Neuronal stem cell (in vitro differentiated cells): ENCODE data around the gene TUBE1.

Experiments
- DNase-seq: peaks from one replicate; pipeline ENCODE4 v3.0.0-alpha.2; 2013; ENCODE audit warnings: low spot score
- H2AFZ ChIP-seq: one replicate; pipeline ENCODE4 v1.6.1; 2013; ENCODE audit warnings: mild to moderate bottlenecking, low read length, inconsistent platforms
- H2AK5ac ChIP-seq: 2 replicates; pipeline ENCODE4 v1.6.1; 2013; ENCODE audit warnings: low read depth, mild to moderate bottlenecking, inconsistent platforms, low read length, moderate library complexity, mixed read lengths
- H2BK120ac ChIP-seq: 2 replicates; pipeline ENCODE4 v1.6.1; 2013; ENCODE audit warnings: low read depth, mild to moderate bottlenecking, inconsistent platforms, low read length, moderate library complexity, mixed read lengths
- H2BK12ac ChIP-seq: one replicate; pipeline ENCODE4 v1.6.1; 2013; ENCODE audit warnings: low read length, inconsistent platforms
- H2BK15ac ChIP-seq: 2 replicates; pipeline ENCODE4 v1.6.1; 2013; ENCODE audit warnings: mild to moderate bottlenecking, low read length, inconsistent platforms, mixed read lengths
- H2BK5ac ChIP-seq: one replicate; pipeline ENCODE4 v1.6.1; 2013; ENCODE audit warnings: inconsistent platforms, mild to moderate bottlenecking, low read length, moderate library complexity
- H3K14ac ChIP-seq: one replicate; pipeline ENCODE4 v1.6.1; 2013; ENCODE audit warnings: low read length, inconsistent platforms
- H3K18ac ChIP-seq: 2 replicates; pipeline ENCODE4 v1.6.1; 2013; ENCODE audit warnings: low read length, inconsistent platforms
- H3K23ac ChIP-seq: 2 replicates; pipeline ENCODE4 v1.6.1; 2013; ENCODE audit warnings: low read depth, mild to moderate bottlenecking, mixed read lengths, low read length, inconsistent platforms; ENCODE audit not compliant: poor library complexity
- H3K27ac ChIP-seq: replicated peaks from 3 replicates; pipeline ENCODE4 v1.5.1; 2013; ENCODE audit warnings: low read length, inconsistent platforms
- H3K27me3 ChIP-seq, 3 experiments: 2 replicates each; pipeline ENCODE4 v1.6.1; 2013; ENCODE audit warnings: low read length in 3 of 3, mild to moderate bottlenecking in 2 of 3, inconsistent platforms in 1 of 3, low read depth in 1 of 3, mixed read lengths in 1 of 3, moderate library complexity in 1 of 3; ENCODE audit not compliant: control insufficient read depth in 3 of 3, insufficient read depth in 3 of 3
- H3K36me3 ChIP-seq, 2 donors: replicated peaks in 1 of 2; 2 replicates each; pipeline ENCODE4 v1.6.1; 2013; ENCODE audit warnings: low read length in 2 of 2; ENCODE audit not compliant: control insufficient read depth in 2 of 2, insufficient read depth in 2 of 2
- H3K4ac ChIP-seq: 2 replicates; pipeline ENCODE4 v1.6.1; 2013; ENCODE audit warnings: inconsistent platforms, mild to moderate bottlenecking, low read length, moderate library complexity
- H3K4me1 ChIP-seq, 2 donors: 1 replicate in 1 of 2; 2 replicates in 1 of 2; pipeline ENCODE4 v1.6.1; 2013; ENCODE audit warnings: low read length in 2 of 2, low read depth in 1 of 2; ENCODE audit not compliant: control insufficient read depth in 2 of 2, insufficient read depth in 1 of 2
- H3K4me2 ChIP-seq: one replicate; pipeline ENCODE4 v1.6.1; 2013; ENCODE audit warnings: mild to moderate bottlenecking, low read length, inconsistent platforms; ENCODE audit not compliant: insufficient read depth, poor library complexity, severe bottlenecking
- H3K4me3 ChIP-seq, 2 donors: 2 replicates each; pipeline ENCODE4 v1.5.1; 2013; ENCODE audit warnings: low read length in 2 of 2, mild to moderate bottlenecking in 2 of 2, inconsistent platforms in 1 of 2, moderate library complexity in 1 of 2
- H3K79me1 ChIP-seq: one replicate; pipeline ENCODE4 v1.6.1; 2013; ENCODE audit warnings: low read depth, mild to moderate bottlenecking, inconsistent platforms, low read length, moderate library complexity
- H3K9ac ChIP-seq: one replicate; pipeline ENCODE4 v1.6.1; 2013; ENCODE audit warnings: mild to moderate bottlenecking, low read depth, low read length, inconsistent platforms; ENCODE audit not compliant: poor library complexity
- H3K9me3 ChIP-seq, 2 donors: replicated peaks in 1 of 2; 2 replicates each; pipeline versions ENCODE3 to v1.6.1; 2013; ENCODE audit warnings: low read length in 2 of 2, mild to moderate bottlenecking in 2 of 2, inconsistent platforms in 1 of 2, low read depth in 1 of 2, mixed read lengths in 1 of 2, moderate library complexity in 1 of 2; ENCODE audit not compliant: control insufficient read depth in 2 of 2, insufficient read depth in 1 of 2
- H4K8ac ChIP-seq: one replicate; pipeline ENCODE4 v1.6.1; 2013; ENCODE audit warnings: low read depth, mild to moderate bottlenecking, inconsistent platforms, low read length, moderate library complexity
- H4K91ac ChIP-seq: one replicate; pipeline ENCODE4 v1.6.1; 2013; ENCODE audit warnings: low read length, low read depth, mild to moderate bottlenecking, inconsistent platforms; ENCODE audit not compliant: poor library complexity
- WGBS, 2 donors: extraction: QIAGEN DNeasy Blood & Tissue Kit; methylation state at CpG; one replicate each; pipeline ENCODE4 v1.1.7; 2013; ENCODE audit warnings: missing lambda C conversion rate in 2 of 2, mixed read lengths in 1 of 2; ENCODE audit not compliant: insufficient read length in 2 of 2, insufficient replicate concordance in 1 of 2; ENCODE audit errors: extremely low coverage in 2 of 2; 5-methylcytosine and 5-hydroxymethylcytosine counted together

Gene TUBE1

GRCh38 chr6:112033791-112034615, 53.3 kb downstream of the TUBE1 start:
- H3K79me1 ChIP-seq: no peaks in the 10 kb centered on the region
- no CpG with 5 or more reads among the region's 6 CpGs for WGBS, 2 donors

DNA sequence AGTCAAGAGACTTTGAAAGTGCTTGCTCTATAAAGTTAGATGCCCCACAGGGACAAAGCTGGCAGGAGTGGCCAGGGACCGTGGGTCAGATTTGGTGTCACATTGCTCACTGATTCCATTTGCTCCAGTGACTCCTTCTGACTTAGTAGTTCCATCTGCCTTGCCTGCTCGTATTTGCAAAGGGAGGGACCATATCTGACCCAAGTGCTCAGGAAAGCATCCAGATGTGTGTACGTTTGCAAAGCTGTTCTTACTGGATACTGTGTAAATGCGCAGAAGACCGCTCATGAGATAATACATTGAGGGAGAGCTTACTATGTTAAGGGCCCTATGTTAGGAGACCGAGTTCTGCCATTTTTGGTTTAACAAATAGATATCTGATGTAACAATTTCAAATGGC, 54.6 kb downstream of the TUBE1 start:
- no peak overlapping the region for H2BK120ac ChIP-seq
- H2AK5ac ChIP-seq: no peak overlapping the region
- no peak overlapping the region for H2BK12ac ChIP-seq
- no peak overlapping the region for H2BK15ac ChIP-seq
- no peak overlapping the region for H3K27ac ChIP-seq
- DNase-seq: no peak
- no peak overlapping the region for H3K4ac ChIP-seq
- H3K14ac ChIP-seq: no peak overlapping the region
- H4K8ac ChIP-seq: no peak overlapping the region
- H3K4me1 ChIP-seq: peaks cover 2 to 6% of the 10 kb centered on the region in 2 donors
- H3K23ac ChIP-seq: no peak overlapping the region
- H3K18ac ChIP-seq: no peak overlapping the region
- no peak overlapping the region for H3K9ac ChIP-seq
- no peak overlapping the region for H3K4me2 ChIP-seq
- no peak overlapping the region for H4K91ac ChIP-seq
- no CpG with 5 or more reads among the region's 6 CpGs for WGBS, 2 donors
- H3K36me3 ChIP-seq: no peaks in the 10 kb centered on the region
- H3K9me3 ChIP-seq: no peaks in the 10 kb centered on the region
- H3K4me3 ChIP-seq: no peak overlapping the region
- no peaks in the 10 kb centered on the region for H3K27me3 ChIP-seq
- no peak overlapping the region for H2BK5ac ChIP-seq
- no peaks in the 10 kb centered on the region for H3K79me1 ChIP-seq
- H2AFZ ChIP-seq: no peak overlapping the region

More at GRCh38 chr6:112033791-112034615, 53.3 kb downstream of the TUBE1 start:
- Histone ChIP-seq H3K4me2 (no peak overlapping the region), H3K4me1 (peaks cover 2 to 9% of the 10 kb centered on the region in 2 donors), H2BK5ac (no peak overlapping the region), H2BK120ac (no peak overlapping the region), H4K8ac (no peak overlapping the region), H3K36me3 (no peaks in the 10 kb centered on the region), H3K9me3 (no peaks in the 10 kb centered on the region), H3K9ac (no peak overlapping the region), H3K14ac (no peak overlapping the region), H3K18ac (no peak overlapping the region), H2AK5ac (no peak overlapping the region), H2BK15ac (no peak overlapping the region), H2BK12ac (no peak overlapping the region), H3K27me3 (no peaks in the 10 kb centered on the region), H3K4me3 (no peak overlapping the region), H4K91ac (no peak overlapping the region), H3K23ac (no peak overlapping the region), H2AFZ (peak overlapping the region; percentile 31), H3K27ac (no peak overlapping the region), H3K4ac (no peak overlapping the region)
- DNase-seq: no peak

DNA sequence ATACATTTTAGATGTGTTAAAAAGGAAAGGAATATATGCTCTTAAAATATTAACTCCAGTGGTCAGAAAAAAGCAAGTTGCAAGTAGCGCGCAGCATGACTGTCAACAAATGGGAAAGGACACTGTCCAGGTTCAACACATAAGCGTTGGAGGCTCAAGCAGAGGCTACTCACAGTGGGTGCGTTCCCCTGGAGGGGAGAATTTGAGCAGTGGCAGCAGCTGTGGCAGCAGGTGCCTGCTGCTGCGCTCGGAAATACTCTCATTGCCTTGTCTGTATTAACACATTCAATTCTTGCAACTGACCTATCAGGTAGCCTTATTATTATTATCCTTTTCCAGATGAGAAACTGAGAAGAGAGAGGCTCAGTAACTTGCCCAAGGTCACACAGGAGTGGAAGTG, 55.3 kb downstream of the TUBE1 start:
- no CpG with 5 or more reads among the region's 6 CpGs for WGBS, 2 donors
- no peak overlapping the region for H3K18ac ChIP-seq

GRCh38 chr6:112030961-112031660, 56.2 kb downstream of the TUBE1 start:
- Histone ChIP-seq H3K27ac (no peak overlapping the region), H3K23ac (no peak overlapping the region), H3K27me3 (no peaks in the 10 kb centered on the region), H3K4me3 (no peak overlapping the region), H2BK12ac (no peak overlapping the region), H4K91ac (no peak overlapping the region), H3K36me3 (no peaks in the 10 kb centered on the region), H4K8ac (no peak overlapping the region), H3K4me1 (peaks cover 2 to 6% of the 10 kb centered on the region in 2 donors), H2AK5ac (no peak overlapping the region), H2AFZ (no peak overlapping the region), H3K79me1 (no peaks in the 10 kb centered on the region), H3K18ac (no peak overlapping the region), H2BK120ac (no peak overlapping the region), H3K9me3 (no peaks in the 10 kb centered on the region), H3K14ac (no peak overlapping the region), H3K4me2 (no peak overlapping the region), H3K9ac (no peak overlapping the region), H2BK5ac (no peak overlapping the region), H3K4ac (no peak overlapping the region), H2BK15ac (no peak overlapping the region)
- no peak for DNase-seq
- WGBS, 2 donors: no CpG with 5 or more reads among the region's 3 CpGs

More for the DNA sequence above, 55.3 kb downstream of the TUBE1 start:
- Histone ChIP-seq H4K91ac (no peak overlapping the region), H3K9me3 (no peaks in the 10 kb centered on the region), H2BK5ac (no peak overlapping the region), H3K4me2 (no peak overlapping the region), H2BK12ac (no peak overlapping the region), H3K4me1 (peaks cover 2 to 6% of the 10 kb centered on the region in 2 donors), H3K27ac (no peak overlapping the region), H3K14ac (no peak overlapping the region), H3K4ac (no peak overlapping the region), H2BK120ac (no peak overlapping the region), H3K23ac (no peak overlapping the region), H2BK15ac (no peak overlapping the region), H4K8ac (no peak overlapping the region), H2AK5ac (no peak overlapping the region), H3K9ac (no peak overlapping the region), H2AFZ (no peak overlapping the region), H3K4me3 (no peak overlapping the region), H3K79me1 (no peaks in the 10 kb centered on the region), H3K36me3 (no peaks in the 10 kb centered on the region), H3K27me3 (no peaks in the 10 kb centered on the region)
- DNase-seq: no peak
